HG03135 (cell line): ENCODE data around the gene GULP1.

Source experiments
- ATAC-seq: cut with Tn5 transposase; IDR thresholded peaks from one replicate; pipeline ENCODE4 v1.9.1; 2021; ENCODE audit warnings: mild to moderate bottlenecking, moderate library complexity; ENCODE audit not compliant: unreplicated experiment

GULP1 gene

DNA sequence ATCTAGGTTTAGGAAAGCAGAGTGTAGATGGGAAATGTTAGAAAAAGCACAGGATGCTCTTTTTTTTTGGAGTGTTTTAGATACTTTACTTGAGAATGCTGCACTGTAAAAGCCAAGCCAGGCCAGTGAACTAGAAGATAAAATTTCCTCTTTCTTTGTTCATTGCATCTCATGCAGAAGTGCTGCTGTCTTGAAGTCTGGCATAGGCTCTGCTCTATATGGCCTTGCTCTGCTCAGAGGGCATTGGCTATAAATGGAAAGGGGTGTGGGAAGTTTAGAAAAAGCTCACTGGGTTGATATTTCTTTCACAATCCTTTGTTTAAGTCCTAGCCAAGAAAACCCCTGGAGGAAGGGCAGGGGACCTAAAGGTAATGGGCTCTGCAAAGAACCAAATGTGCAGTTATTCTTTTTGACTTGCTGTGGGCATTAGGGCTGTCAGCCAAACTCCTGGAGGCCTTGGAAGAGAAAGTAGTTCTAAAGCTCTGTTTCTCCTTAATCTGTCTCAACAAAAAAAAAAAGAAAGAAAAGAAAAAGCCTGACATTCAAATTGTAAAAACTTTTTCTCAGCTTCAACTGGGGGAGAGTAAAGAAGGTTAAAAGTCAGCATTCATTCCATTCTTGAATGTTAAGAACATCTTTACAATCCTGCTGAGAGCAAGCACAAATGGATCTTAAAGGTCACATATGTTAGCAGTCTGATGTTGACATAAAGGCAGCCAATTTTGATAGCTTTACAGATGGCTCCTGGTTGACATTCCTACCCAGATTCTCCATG lies 338.3 kb downstream of the GULP1 start:
- ATAC-seq = no peak

GRCh38 chr2:188631037-188631809 lies 339.5 kb downstream of the GULP1 start:
- ATAC-seq = no peak

- ATAC-seq = no peak
Observed at GRCh38 chr2:188634656-188635055, 343.0 kb downstream of the GULP1 start.
